Karpas-422 (cell line): ENCODE measurements around the gene NOP58. TPM values are rescaled to one million over a fixed set of nuclear protein-coding genes. Genes with fewer than 3 reads are reported as not detected.
"Not testable (repeated sequence)": the region's sequence is repeated elsewhere in the genome, so short reads cannot be mapped to it uniquely, and the experiment has no call there.

Experiments used
- DNase-seq: peaks from one replicate; pipeline ENCODE4 v3.0.0-alpha.2; 2015
- H2AFZ ChIP-seq: fragments of 200-600 bp; sonication (generic); 2 replicates; pipeline ENCODE4 v1.6.1; 2014; ENCODE audit warnings: antibody characterized with exemption, low read length, mixed read lengths
- H3K27ac ChIP-seq: fragments of 200-600 bp; sonication (generic); 2 replicates; pipeline ENCODE4 v1.5.1; 2014; ENCODE audit warnings: mild to moderate bottlenecking, low read length, moderate library complexity
- H3K27me3 ChIP-seq: fragments of 200-600 bp; sonication (generic); 2 replicates; pipeline ENCODE4 v1.6.1; 2014; ENCODE audit warnings: low read length, mixed read lengths
- H3K36me3 ChIP-seq: fragments of 200-600 bp; sonication (generic); 2 replicates; pipeline ENCODE4 v1.6.1; 2014; ENCODE audit warnings: low read length, mixed read lengths; ENCODE audit not compliant: insufficient read depth
- H3K4me1 ChIP-seq: fragments of 200-600 bp; sonication (generic); 2 replicates; pipeline ENCODE4 v1.6.1; 2014; ENCODE audit warnings: mild to moderate bottlenecking, low read length, mixed read lengths
- H3K4me2 ChIP-seq: fragments of 200-600 bp; sonication (generic); 2 replicates; pipeline ENCODE4 v1.6.1; 2014; ENCODE audit warnings: low read length, low read depth, mild to moderate bottlenecking; ENCODE audit not compliant: poor library complexity, severe bottlenecking
- H3K4me3 ChIP-seq: fragments of 200-600 bp; sonication (generic); 2 replicates; pipeline ENCODE4 v1.5.1; 2014; ENCODE audit warnings: mild to moderate bottlenecking, antibody characterized with exemption, low read length, mixed read lengths
- H3K79me2 ChIP-seq: fragments of 200-600 bp; sonication (generic); 2 replicates; pipeline ENCODE4 v1.6.1; 2014; ENCODE audit warnings: mild to moderate bottlenecking, low read length, mixed read lengths
- H3K9ac ChIP-seq: fragments of 200-600 bp; sonication (generic); 2 replicates; pipeline ENCODE4 v1.6.0; 2014; ENCODE audit warnings: low read length
- H3K9me2 ChIP-seq: fragments of 200-600 bp; sonication (generic), shearing (Covaris generic); replicated peaks from 2 replicates; pipeline ENCODE4 v1.6.0; 2014; ENCODE audit warnings: mild to moderate bottlenecking, low read length, moderate library complexity; ENCODE audit not compliant: insufficient read depth
- H3K9me3 ChIP-seq: fragments of 300-700, 200-600 bp; sonication (generic); 2 replicates; pipeline ENCODE4 v1.6.1; 2014; ENCODE audit warnings: low read length, mixed read lengths
- H4K20me1 ChIP-seq: fragments of 200-600 bp; sonication (generic); 2 replicates; pipeline ENCODE4 v1.6.1; 2014; ENCODE audit warnings: mild to moderate bottlenecking, antibody characterized with exemption, low read length, low read depth; ENCODE audit not compliant: insufficient read depth
- total RNA-seq: library from RNA; depleted of rRNA; stranded (reverse); fragments of >200 nt; shearing (Covaris generic); gene quantifications from 2 replicates; pipeline ENCODE4 v1.2.3, GENCODE V29; 2014; ENCODE audit warnings: low replicate concordance

NOP58 gene
- total RNA-seq, 1 experiment from 2014 or later = 103 TPM

GRCh38 chr2:202261531-202261930 lies 4.0 kb upstream of the NOP58 start:
- peaks cover 13% of the 10 kb centered on the region for H3K79me2 ChIP-seq
- H3K27me3 ChIP-seq = no peaks in the 10 kb centered on the region
- H3K9ac ChIP-seq = no peak overlapping the region
- no peak overlapping the region for H3K4me2 ChIP-seq
- no peak overlapping the region for H3K4me3 ChIP-seq
- peaks cover 13% of the 10 kb centered on the region for H3K4me1 ChIP-seq
- no peak overlapping the region for H2AFZ ChIP-seq
- DNase-seq = peak; percentile 35
- H3K9me3 ChIP-seq = no peaks in the 10 kb centered on the region
- no peak overlapping the region for H3K27ac ChIP-seq
- H3K9me2 ChIP-seq = no peaks in the 10 kb centered on the region
- H4K20me1 ChIP-seq = peaks cover 2% of the 10 kb centered on the region; the same call in 1 of the 2 replicates
- H3K36me3 ChIP-seq = no peaks in the 10 kb centered on the region

GRCh38 chr2:202267495-202267894 lies 1.9 kb downstream of the NOP58 start:
- H4K20me1 ChIP-seq = peaks cover 56% of the 10 kb centered on the region
- peaks cover 9% of the 10 kb centered on the region; the same call in 1 of the 2 replicates for H3K36me3 ChIP-seq
- H3K9ac ChIP-seq = peak overlapping the region; percentile 96
- peaks cover 73% of the 10 kb centered on the region for H3K79me2 ChIP-seq
- peak overlapping the region; percentile 99 for H3K4me3 ChIP-seq
- peak overlapping the region; percentile 73 for H3K4me2 ChIP-seq
- no peaks in the 10 kb centered on the region for H3K9me3 ChIP-seq
- H2AFZ ChIP-seq = no peak overlapping the region
- no peaks in the 10 kb centered on the region for H3K9me2 ChIP-seq
- DNase-seq = peak; percentile 53
- H3K4me1 ChIP-seq = peaks cover 37% of the 10 kb centered on the region
- no peaks in the 10 kb centered on the region for H3K27me3 ChIP-seq
- peak overlapping the region; percentile 80; the same call in 1 of the 2 replicates for H3K27ac ChIP-seq

GRCh38 chr2:202269585-202269984 lies 4.0 kb downstream of the NOP58 start:
- Histone ChIP-seq H4K20me1 (peaks cover 74% of the 10 kb centered on the region), H3K4me3 (no peak overlapping the region), H3K36me3 (peaks cover 19% of the 10 kb centered on the region; the same call in 1 of the 2 replicates), H3K9me3 (no peaks in the 10 kb centered on the region), H3K27me3 (no peaks in the 10 kb centered on the region), H2AFZ (no peak overlapping the region), H3K27ac (no peak overlapping the region), H3K4me2 (peak overlapping the region; percentile 73), H3K9me2 (no peaks in the 10 kb centered on the region), H3K79me2 (peaks cover 91% of the 10 kb centered on the region), H3K4me1 (peaks cover 32% of the 10 kb centered on the region), H3K9ac (no peak overlapping the region)
- DNase-seq = peak; percentile 50

- Histone ChIP-seq H3K4me3 (no peak overlapping the region), H3K27ac (no peak overlapping the region), H4K20me1 (peaks cover 83% of the 10 kb centered on the region), H2AFZ (no peak overlapping the region), H3K4me1 (peaks cover 31% of the 10 kb centered on the region), H3K9me3 (no peaks in the 10 kb centered on the region), H3K9me2 (no peaks in the 10 kb centered on the region), H3K9ac (no peak overlapping the region), H3K36me3 (peaks cover 28% of the 10 kb centered on the region; the same call in 1 of the 2 replicates), H3K79me2 (peaks cover 99% of the 10 kb centered on the region), H3K27me3 (no peaks in the 10 kb centered on the region), H3K4me2 (peak overlapping the region; percentile 73)
- DNase-seq = peak; percentile 32
Measured at GRCh38 chr2:202270487-202270886, 4.9 kb downstream of the NOP58 start.

- H3K4me3 ChIP-seq, H3K9me2 ChIP-seq, H3K9ac ChIP-seq, H3K27ac ChIP-seq, H3K4me1 ChIP-seq, H3K9me3 ChIP-seq, DNase-seq, H3K4me2 ChIP-seq, H3K27me3 ChIP-seq, H2AFZ ChIP-seq: not testable (repeated sequence)
- peaks cover 96% of the 10 kb centered on the region for H3K79me2 ChIP-seq
- peaks cover 70% of the 10 kb centered on the region for H3K36me3 ChIP-seq
- peaks cover 79% of the 10 kb centered on the region for H4K20me1 ChIP-seq
Measured at GRCh38 chr2:202276078-202276720, 10.6 kb downstream of the NOP58 start.

- H3K9ac ChIP-seq = no peak overlapping the region
- peaks cover 61% of the 10 kb centered on the region for H4K20me1 ChIP-seq
- no peaks in the 10 kb centered on the region for H3K27me3 ChIP-seq
Measured at GRCh38 chr2:202278036-202278760, 12.6 kb downstream of the NOP58 start.

GRCh38 chr2:202278944-202279343 lies 13.4 kb downstream of the NOP58 start:
- Histone ChIP-seq H3K9ac (no peak overlapping the region), H3K36me3 (peaks cover 78% of the 10 kb centered on the region), H2AFZ (no peak overlapping the region), H3K4me3 (no peak overlapping the region), H3K79me2 (peaks cover 86% of the 10 kb centered on the region), H3K9me3 (no peaks in the 10 kb centered on the region), H4K20me1 (peaks cover 54% of the 10 kb centered on the region), H3K4me1 (no peaks in the 10 kb centered on the region), H3K4me2 (no peak overlapping the region), H3K27ac (no peak overlapping the region), H3K9me2 (no peaks in the 10 kb centered on the region), H3K27me3 (no peaks in the 10 kb centered on the region)
- peak; percentile 43 for DNase-seq

More at GRCh38 chr2:202278036-202278760, 12.6 kb downstream of the NOP58 start:
- Histone ChIP-seq H3K27ac (no peak overlapping the region), H3K9me2 (no peaks in the 10 kb centered on the region), H3K79me2 (peaks cover 93% of the 10 kb centered on the region), H3K9me3 (no peaks in the 10 kb centered on the region), H3K4me2 (no peak overlapping the region), H2AFZ (no peak overlapping the region), H3K36me3 (peaks cover 78% of the 10 kb centered on the region), H3K4me1 (no peaks in the 10 kb centered on the region), H3K4me3 (no peak overlapping the region)
- DNase-seq = peak; percentile 39

GRCh38 chr2:202286595-202286994 lies 21.0 kb downstream of the NOP58 start:
- no peak overlapping the region for H2AFZ ChIP-seq
- peaks cover 71% of the 10 kb centered on the region for H3K36me3 ChIP-seq
- no peaks in the 10 kb centered on the region for H3K4me1 ChIP-seq
- H3K9me2 ChIP-seq = no peaks in the 10 kb centered on the region
- peaks cover 15% of the 10 kb centered on the region; the same call in 1 of the 2 replicates for H4K20me1 ChIP-seq
- H3K4me3 ChIP-seq = no peak overlapping the region
- no peak overlapping the region for H3K9ac ChIP-seq
- H3K27me3 ChIP-seq = no peaks in the 10 kb centered on the region
- H3K9me3 ChIP-seq = no peaks in the 10 kb centered on the region
- no peak overlapping the region for H3K4me2 ChIP-seq
- H3K79me2 ChIP-seq = peaks cover 58% of the 10 kb centered on the region
- DNase-seq = no peak
- no peak overlapping the region for H3K27ac ChIP-seq
